Neural progenitor cell (in vitro differentiated cells): ENCODE results near the gene LIMS2. TPM values are rescaled to one million over a fixed set of nuclear protein-coding genes. Genes with fewer than 3 reads are reported as not detected.

Experiments
- DNase-seq: peaks from one replicate; pipeline ENCODE4 v3.0.0-alpha.2; 2016; ENCODE audit warnings: low spot score
- H2AFZ ChIP-seq: fragments of 200-600 bp; sonication (generic); replicated peaks from 2 replicates; pipeline ENCODE4 v1.6.1; 2016; ENCODE audit warnings: antibody characterized with exemption
- H3F3A ChIP-seq: fragments of 200-600 bp; sonication (generic); 2 replicates; pipeline ENCODE4 v1.6.1; 2016; ENCODE audit warnings: antibody characterized with exemption, low read depth
- H3K27ac ChIP-seq: fragments of 200-600 bp; sonication (generic); 2 replicates; pipeline ENCODE4 v1.5.1; 2016; ENCODE audit warnings: mild to moderate bottlenecking
- H3K27me3 ChIP-seq: fragments of 200-600 bp; sonication (generic); 2 replicates; pipeline ENCODE4 v1.6.1; 2016; ENCODE audit warnings: mild to moderate bottlenecking, moderate library complexity
- H3K36me3 ChIP-seq: fragments of 200-600 bp; sonication (generic); 2 replicates; pipeline ENCODE4 v1.5.1; 2016
- H3K4me1 ChIP-seq: fragments of 200-600 bp; sonication (generic); 2 replicates; pipeline ENCODE4 v1.6.1; 2016; ENCODE audit warnings: mixed run types
- H3K4me2 ChIP-seq: fragments of 200-600 bp; sonication (generic); 2 replicates; pipeline ENCODE4 v1.6.1; 2016
- H3K4me3 ChIP-seq: fragments of 200-600 bp; sonication (generic); 2 replicates; pipeline ENCODE4 v1.5.1; 2016
- H3K79me2 ChIP-seq: fragments of 200-600 bp; sonication (generic); 2 replicates; pipeline ENCODE4 v1.6.1; 2016; ENCODE audit warnings: low read depth
- H3K9ac ChIP-seq: fragments of 200-600 bp; sonication (generic); 2 replicates; pipeline ENCODE4 v1.6.1; 2016
- H3K9me3 ChIP-seq: fragments of 200-600 bp; sonication (generic); 2 replicates; pipeline ENCODE4 v1.5.1; 2016; ENCODE audit warnings: low read depth
- H4K20me1 ChIP-seq: fragments of 200-600 bp; sonication (generic); 2 replicates; pipeline ENCODE4 v1.6.1; 2016; ENCODE audit warnings: low read depth
- H3K27ac Mint-ChIP-seq: 3 replicates; pipeline ENCODE4 v1.8.0; 2021; ENCODE audit warnings: mixed read lengths
- H3K27me3 Mint-ChIP-seq: 2 replicates; pipeline ENCODE4 v1.8.0; 2022; ENCODE audit warnings: low read depth, mild to moderate bottlenecking, inconsistent platforms, moderate library complexity, mixed read lengths; ENCODE audit not compliant: insufficient read depth
- H3K36me3 Mint-ChIP-seq: 3 replicates; pipeline ENCODE4 v1.8.0; 2021; ENCODE audit warnings: mixed read lengths
- H3K4me1 Mint-ChIP-seq: 3 replicates; pipeline ENCODE4 v1.8.0; 2021; ENCODE audit warnings: mixed read lengths
- H3K4me3 Mint-ChIP-seq: 3 replicates; pipeline ENCODE4 v1.8.0; 2021; ENCODE audit warnings: mild to moderate bottlenecking, moderate library complexity, mixed read lengths
- H3K9me3 Mint-ChIP-seq: 3 replicates; pipeline ENCODE4 v1.8.0; 2020; ENCODE audit warnings: mixed read lengths
- EZH2 ChIP-seq: fragments of 200-600 bp; sonication (generic); IDR thresholded peaks from 2 replicates; pipeline ENCODE4 v1.6.1; 2017; ENCODE audit warnings: antibody characterized with exemption, mild to moderate bottlenecking, moderate library complexity
- EZH2phosphoT487 ChIP-seq: fragments of 200-600 bp; sonication (generic); IDR thresholded peaks from 2 replicates; pipeline ENCODE4 v1.6.1; 2017; ENCODE audit warnings: antibody characterized with exemption
- total RNA-seq: library from RNA; depleted of rRNA; stranded (reverse); fragments of >200 nt; gene quantifications from 2 replicates; pipeline ENCODE4 v1.2.3, GENCODE V29; 2015; ENCODE audit warnings: low replicate concordance
- TF ChIP-seq, protein P1 (sequence below): fragments of 200-600 bp; sonication (generic); IDR thresholded peaks from 2 replicates; pipeline ENCODE4 v1.5.1; 2017; ENCODE audit warnings: antibody characterized with exemption, mild to moderate bottlenecking

Gene LIMS2
- total RNA-seq, 1 donor from 2014 or later: not detected

DNA sequence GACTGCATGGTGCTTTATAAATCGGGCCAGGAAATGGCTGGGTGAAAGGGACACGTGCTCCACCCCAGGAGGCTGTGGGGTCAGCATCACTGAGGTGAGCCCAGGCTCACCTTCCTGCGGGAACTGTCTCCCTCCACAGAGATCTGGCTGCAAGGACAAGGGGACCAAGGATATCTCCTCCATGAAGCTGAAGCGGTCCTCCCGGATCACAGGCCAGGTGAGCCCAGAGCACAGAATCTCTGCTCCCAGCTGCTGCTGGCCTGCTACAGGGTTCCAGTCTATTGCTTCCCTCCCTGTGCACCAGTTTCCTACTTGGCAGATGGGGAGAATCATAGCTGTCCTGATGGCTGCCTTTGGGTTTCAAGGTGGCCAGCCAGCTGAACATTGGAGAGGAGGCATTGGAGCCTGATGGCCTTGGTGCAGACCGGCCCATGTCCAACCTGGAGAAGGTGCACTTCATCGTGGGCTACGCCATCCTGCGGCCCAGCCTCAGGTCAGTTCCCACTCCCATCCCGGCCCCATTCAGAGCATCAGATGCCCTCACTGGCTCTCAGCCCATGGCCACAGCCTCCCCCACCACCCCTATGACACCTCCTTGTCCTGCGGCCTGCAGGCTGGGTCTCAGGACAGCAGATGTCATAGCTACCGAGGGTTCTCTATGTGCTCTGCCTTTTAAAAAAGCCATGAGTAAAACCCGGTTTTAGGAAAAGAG is 63.1 kb downstream of the LIMS2 start:
- Histone ChIP-seq H3K79me2 (no peaks in the 10 kb centered on the region), H3K27ac (no peak overlapping the region), H3K36me3 (no peaks in the 10 kb centered on the region), H3K4me2 (no peak overlapping the region), H3K4me1 (peaks cover 8% of the 10 kb centered on the region), H2AFZ (no peak overlapping the region), H3K9ac (no peak overlapping the region), H3F3A (no peaks in the 10 kb centered on the region), H3K4me3 (no peak overlapping the region), H4K20me1 (no peaks in the 10 kb centered on the region), H3K9me3 (peaks cover 7% of the 10 kb centered on the region), H3K27me3 (no peaks in the 10 kb centered on the region)
- H3K9me3 Mint-ChIP-seq: peaks cover 13% of the 10 kb centered on the region
- TF ChIP-seq EZH2phosphoT487 (no peak), EZH2 (no peak)
- TF ChIP-seq, protein P1, sequence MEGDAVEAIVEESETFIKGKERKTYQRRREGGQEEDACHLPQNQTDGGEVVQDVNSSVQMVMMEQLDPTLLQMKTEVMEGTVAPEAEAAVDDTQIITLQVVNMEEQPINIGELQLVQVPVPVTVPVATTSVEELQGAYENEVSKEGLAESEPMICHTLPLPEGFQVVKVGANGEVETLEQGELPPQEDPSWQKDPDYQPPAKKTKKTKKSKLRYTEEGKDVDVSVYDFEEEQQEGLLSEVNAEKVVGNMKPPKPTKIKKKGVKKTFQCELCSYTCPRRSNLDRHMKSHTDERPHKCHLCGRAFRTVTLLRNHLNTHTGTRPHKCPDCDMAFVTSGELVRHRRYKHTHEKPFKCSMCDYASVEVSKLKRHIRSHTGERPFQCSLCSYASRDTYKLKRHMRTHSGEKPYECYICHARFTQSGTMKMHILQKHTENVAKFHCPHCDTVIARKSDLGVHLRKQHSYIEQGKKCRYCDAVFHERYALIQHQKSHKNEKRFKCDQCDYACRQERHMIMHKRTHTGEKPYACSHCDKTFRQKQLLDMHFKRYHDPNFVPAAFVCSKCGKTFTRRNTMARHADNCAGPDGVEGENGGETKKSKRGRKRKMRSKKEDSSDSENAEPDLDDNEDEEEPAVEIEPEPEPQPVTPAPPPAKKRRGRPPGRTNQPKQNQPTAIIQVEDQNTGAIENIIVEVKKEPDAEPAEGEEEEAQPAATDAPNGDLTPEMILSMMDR: no peak
- H3K36me3 Mint-ChIP-seq: no peaks in the 10 kb centered on the region
- H3K27ac Mint-ChIP-seq: no peak overlapping the region
- H3K4me1 Mint-ChIP-seq: no peaks in the 10 kb centered on the region
- no peak overlapping the region for H3K4me3 Mint-ChIP-seq
- DNase-seq: no peak
- H3K27me3 Mint-ChIP-seq: peaks cover 6% of the 10 kb centered on the region

DNA sequence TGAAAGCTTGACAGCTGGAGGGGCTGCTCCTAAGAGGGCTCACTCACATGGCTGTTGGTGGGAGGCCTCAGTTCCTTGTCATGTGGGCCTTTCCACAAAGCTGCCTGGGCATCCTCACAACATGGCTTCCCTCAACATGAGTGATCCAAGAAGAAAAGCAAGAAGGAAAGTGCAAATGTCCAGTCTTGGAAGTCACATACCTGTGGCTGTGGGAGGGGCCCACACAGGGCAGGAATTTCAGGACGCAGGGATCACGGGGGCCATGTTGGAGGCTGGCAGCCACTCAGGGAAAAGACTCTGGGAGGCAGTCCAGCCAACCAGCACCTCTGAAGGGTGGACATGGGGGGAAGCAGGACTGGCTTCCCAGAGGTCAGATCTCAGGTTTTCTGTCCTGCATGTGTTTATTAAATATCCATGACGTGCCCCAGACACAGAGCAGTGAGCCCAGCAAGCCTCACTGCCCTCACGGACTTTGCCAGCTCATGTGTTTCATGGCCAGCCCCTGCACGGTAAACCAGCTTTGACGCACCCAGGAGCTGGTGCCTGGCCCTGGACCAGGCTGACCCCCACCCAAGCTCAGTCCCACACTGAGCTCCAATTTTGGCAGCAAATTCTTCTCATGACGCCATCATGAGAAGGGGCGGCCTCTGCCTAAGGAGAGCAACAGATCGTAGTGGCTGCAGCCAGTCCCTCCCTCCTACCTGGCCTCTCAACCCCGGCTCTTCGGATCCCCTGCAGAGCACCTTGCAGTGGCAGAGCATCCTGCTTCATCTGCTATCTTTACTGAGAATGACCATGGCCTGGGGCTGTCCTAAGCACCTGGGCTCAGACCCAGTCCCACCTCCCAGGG is 64.0 kb downstream of the LIMS2 start:
- peaks cover 9% of the 10 kb centered on the region for H3K9me3 Mint-ChIP-seq
- no peaks in the 10 kb centered on the region for H3K36me3 Mint-ChIP-seq
- H3K4me2 ChIP-seq: no peak overlapping the region
- TF ChIP-seq EZH2 (no peak), EZH2phosphoT487 (no peak)
- TF ChIP-seq, protein P1: no peak
- H3F3A ChIP-seq: no peaks in the 10 kb centered on the region
- H4K20me1 ChIP-seq: no peaks in the 10 kb centered on the region
- no peak overlapping the region for H3K9ac ChIP-seq
- H2AFZ ChIP-seq: no peak overlapping the region
- DNase-seq: no peak
- peak overlapping the region; percentile 57 for H3K27ac Mint-ChIP-seq
- no peaks in the 10 kb centered on the region for H3K27me3 ChIP-seq
- H3K27ac ChIP-seq: no peak overlapping the region
- H3K27me3 Mint-ChIP-seq: peaks cover 2% of the 10 kb centered on the region
- H3K4me1 Mint-ChIP-seq: no peaks in the 10 kb centered on the region
- no peaks in the 10 kb centered on the region for H3K79me2 ChIP-seq
- no peak overlapping the region for H3K4me3 ChIP-seq
- peaks cover 7% of the 10 kb centered on the region for H3K9me3 ChIP-seq
- peaks cover 7% of the 10 kb centered on the region for H3K4me1 ChIP-seq
- peak overlapping the region; percentile 46 for H3K4me3 Mint-ChIP-seq
- no peaks in the 10 kb centered on the region for H3K36me3 ChIP-seq

DNA sequence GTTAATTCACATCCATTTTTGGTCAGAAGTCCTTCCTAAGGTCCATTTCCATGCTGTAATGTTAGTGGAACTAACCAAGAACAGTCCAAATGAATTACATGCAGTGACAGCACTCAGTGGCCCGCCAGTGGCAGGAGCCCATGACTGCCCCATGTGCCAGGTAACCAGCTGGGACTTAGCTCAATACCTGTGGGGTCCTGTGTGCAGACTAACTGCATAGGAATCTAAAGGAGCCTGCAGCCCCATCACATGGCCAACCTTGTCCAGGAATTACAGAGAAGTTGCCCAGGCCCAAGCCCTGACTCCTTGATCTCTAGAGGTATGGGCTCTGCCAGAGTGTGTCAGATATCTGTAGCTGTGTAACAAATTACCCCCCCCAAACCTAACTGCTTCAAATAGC is 64.8 kb downstream of the LIMS2 start:
- DNase-seq: no peak
- Histone ChIP-seq H3K9me3 (peaks cover 7% of the 10 kb centered on the region), H3K9ac (no peak overlapping the region), H3K27me3 (no peaks in the 10 kb centered on the region), H3K4me3 (no peak overlapping the region), H3K36me3 (no peaks in the 10 kb centered on the region), H3K27ac (no peak overlapping the region), H3K4me2 (no peak overlapping the region), H3F3A (no peaks in the 10 kb centered on the region), H3K4me1 (no peaks in the 10 kb centered on the region), H2AFZ (no peak overlapping the region), H3K79me2 (no peaks in the 10 kb centered on the region), H4K20me1 (no peaks in the 10 kb centered on the region)
- peaks cover 2% of the 10 kb centered on the region for H3K27me3 Mint-ChIP-seq
- no peaks in the 10 kb centered on the region for H3K4me1 Mint-ChIP-seq
- no peak overlapping the region for H3K4me3 Mint-ChIP-seq
- H3K36me3 Mint-ChIP-seq: no peaks in the 10 kb centered on the region
- peaks cover 9% of the 10 kb centered on the region for H3K9me3 Mint-ChIP-seq
- TF ChIP-seq EZH2phosphoT487 (no peak), EZH2 (no peak)
- TF ChIP-seq, protein P1: no peak
- no peak overlapping the region for H3K27ac Mint-ChIP-seq
